ENCODE results near the gene GSG1L.

GSG1L gene

DNA sequence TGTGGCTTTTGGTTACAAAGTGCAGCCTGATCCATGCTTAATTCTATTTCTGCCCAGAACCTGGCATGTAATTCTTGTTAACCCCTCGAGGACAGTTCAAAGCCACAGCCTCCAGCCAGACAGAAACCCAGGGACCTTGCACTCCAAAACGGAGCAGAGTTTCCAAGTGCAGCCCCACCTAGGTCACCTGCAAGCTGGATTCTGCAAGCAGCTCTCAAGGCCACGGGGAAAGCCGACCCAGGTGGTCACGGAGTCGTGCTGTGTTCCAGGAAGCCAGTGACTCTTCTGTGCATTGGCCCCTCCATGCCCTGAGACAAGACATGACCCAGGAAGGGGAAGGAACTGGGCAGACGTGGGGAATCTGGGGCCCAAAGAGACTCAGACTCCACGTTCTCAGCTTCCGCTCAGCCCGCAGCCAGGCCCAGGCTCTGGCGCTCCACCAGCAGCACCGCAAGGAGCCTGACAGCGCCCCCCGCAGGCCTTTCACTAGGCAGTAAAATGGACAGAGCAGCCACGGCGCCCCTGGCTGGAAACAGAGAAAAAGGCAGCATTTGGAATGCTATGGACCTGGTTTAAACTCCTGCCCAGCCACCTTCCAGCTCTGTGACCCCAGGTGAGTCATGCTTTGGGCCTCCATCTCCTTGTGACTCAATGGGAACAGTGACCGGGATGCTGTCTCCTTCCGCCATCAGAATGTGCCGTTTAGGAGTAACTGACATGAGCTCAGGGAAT, 27.3 kb upstream of the GSG1L start:
- no peak for DNase-seq

DNA sequence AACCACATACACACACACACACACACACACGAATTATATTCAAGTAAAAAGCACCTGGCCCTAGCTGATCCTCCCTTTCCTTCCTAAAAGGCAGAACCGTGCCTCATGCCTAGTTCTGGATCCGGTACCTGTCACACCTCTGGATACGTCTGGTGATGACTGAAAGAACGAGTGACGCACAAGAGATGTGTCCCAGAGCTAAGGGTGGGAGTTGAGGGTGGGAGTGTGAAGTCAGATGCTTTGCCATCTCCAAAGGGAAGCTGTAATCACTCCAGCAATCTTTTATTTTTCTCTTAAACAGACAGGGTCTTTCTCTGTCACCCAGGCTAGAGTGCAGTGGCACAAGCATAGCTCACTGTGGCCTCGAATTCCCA, 26.5 kb upstream of the GSG1L start:
- no peak for DNase-seq

DNA sequence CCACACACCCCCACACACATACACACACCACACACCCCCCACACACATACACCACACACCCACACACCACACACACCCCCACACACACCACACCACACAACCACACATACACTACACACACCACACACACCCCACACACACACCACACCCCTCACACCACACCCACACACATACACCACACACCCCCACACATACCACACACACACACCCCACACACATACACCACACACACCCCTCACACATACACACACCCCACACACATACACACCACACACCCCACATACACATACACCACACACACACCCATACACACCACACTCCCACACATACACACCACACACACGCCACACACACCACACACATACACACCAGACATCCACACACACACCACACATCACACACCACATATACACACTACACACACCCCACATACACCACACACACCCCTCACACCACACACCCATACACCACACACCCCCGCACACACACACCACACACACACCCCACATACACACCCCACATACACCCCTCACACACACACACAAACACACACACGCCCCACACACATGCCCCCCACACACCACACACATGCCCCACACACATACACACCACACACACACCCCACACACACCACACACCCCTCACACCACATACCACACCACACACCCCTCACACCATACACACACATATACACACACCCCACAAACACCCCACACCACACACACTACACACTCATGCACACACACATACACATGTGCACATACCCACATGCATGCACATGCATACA, 25.9 kb upstream of the GSG1L start:
- DNase-seq: no peak

DNA sequence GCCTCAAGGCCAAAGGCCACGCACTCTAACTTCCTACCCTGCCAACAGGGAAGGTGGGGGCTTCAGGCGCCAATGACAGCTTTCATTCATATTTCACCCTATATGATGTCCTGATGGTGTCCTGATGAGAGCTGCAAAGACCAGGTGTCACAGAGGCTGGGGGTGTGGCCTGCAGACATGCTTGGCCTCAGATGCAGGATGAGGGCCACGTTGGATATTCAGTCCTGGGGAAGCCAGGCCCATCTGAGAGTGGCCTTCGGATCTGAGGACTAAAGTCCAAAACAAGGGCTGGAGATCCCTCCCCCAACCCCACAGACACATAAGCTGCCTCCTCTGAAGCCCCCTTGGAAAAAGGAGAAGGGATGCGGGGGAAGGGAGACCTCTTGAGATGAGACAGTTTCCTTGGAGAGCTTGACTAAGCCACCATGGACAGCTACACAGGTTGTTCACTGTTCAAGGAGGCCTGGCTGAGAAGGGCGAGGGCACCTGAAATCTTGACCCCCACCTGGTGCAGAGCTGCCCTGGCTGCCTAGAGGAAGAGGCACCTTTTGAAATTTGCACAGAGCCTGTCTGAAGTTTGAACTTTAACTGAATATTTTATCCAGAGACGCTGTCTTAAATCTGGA, 24.3 kb upstream of the GSG1L start:
- no peak for DNase-seq

DNA sequence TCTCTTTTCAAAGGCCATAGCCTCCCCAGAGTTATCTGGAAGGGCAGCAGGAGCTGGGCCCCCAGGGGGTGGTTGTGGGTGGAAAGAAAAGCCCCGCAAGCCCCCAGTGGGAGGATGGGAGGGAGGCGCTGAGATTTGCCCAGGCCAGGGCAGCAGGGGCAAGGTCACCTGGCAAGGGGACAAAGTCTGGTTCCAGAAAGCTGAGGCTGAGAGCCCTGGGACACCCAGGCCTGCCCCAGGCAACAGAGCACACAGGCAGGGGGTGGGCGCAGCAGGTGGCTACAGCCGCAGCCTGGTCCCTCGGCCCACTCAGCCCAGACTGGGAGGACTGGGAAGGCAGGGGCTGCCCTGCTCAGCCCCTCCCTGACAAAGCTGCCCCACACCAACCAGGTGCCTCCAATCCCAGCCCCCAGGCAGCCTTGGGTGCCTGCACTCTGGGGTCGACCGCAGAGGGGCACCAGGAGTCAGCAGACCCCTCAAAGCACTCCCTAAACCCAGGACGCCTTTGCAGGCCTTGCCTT, 23.7 kb upstream of the GSG1L start:
- no peak for DNase-seq

DNA sequence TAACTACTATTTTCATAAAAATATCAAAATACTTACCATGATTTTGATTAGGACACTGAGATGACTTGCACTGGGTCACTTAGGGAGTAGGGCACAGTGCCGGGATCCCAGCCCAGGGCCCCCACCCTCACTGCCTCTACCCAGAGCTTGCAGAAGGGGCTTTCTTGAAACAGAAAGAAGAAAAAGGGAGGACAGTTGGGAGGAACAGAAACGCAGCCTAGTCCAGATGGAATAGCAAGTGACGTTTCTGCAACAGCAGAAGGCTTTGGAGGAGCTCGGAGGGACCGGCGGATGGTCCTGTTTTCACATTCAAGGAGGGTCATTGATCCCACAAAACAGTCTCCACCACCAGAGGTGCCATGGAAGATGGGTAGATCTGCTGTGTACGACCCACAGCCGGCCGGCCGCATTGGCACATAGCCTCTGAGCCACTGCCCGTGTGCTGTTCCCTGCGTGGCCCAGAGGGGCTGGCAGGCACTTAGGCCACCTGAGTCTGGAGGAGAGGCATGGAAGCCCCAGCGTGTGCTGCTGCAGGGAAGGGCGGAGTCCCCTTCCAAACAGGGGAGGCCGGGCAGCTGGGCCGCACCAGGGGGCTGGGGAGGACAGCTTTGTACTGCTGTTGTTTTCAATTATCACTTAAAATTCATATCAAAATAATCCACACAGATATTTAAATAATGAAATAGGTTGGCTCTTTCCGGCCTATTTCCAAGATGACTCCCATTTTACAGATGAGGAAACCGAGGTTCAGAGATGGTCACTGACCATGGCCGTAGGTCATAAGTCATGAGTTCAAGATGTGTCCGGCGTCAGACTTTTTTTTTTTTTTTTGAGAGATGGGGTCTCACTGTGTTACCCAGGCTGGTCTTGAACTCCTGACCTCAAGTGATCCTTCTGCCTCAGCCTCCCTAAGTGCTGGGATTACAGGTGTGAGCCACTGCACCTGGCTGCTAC, 22.9 kb upstream of the GSG1L start:
- DNase-seq: no peak

DNA sequence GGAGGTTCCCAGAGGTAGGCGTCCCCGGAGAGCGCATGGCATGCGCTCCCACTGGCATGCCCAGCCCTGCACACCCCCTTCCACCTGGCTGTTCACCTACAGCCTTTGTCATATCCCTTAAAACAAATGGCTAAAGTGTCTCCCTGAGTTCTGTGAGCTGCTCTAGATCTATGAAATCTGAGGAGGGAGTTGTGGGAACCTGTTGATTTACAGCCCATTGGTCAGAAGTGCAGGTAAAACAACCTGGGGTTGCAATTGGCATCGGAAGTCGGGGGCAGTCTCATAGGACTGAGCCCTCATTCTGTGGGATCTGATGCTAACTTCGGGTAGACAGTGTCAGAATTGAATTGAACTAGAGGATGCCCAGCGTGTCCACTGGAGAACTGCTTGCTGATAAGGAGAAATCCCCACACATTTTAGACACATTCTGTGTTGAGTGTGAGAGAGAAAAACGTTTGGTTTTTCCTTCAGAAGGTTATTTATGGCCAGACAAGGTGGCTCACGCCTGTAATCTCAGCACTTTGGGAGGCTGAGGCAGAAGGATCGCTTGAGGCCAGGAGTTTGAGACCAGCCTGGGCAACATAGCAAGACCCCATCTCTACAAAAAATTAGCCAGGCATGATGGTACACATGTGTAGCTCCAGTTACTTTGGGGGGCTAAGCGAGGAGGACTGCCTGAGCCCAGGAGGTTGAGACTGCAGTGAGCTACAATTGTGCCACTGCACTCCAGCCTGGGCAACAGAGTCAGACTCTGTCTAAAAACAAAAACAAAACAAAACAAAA, 22.1 kb upstream of the GSG1L start:
- no peak for DNase-seq

DNA sequence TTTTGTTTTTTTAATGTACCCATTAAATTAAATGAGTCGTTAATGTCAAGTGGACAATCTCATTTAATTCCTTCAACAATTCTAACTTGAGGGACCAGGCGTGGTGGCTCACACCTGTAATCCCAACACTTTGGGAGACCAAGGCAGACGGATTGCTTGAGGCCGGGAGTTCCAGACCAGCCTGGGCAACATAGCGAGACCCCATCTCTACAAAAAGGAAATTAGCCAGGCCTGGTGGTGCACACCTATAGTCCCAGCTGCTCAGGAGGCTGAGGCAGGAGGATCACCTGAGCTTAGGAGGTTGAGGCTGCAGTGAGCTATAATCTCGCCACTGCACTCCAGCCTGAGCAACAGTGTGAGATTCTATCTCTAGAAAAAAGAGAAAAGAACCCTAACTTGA, 20.7 kb upstream of the GSG1L start:
- no peak for DNase-seq

DNA sequence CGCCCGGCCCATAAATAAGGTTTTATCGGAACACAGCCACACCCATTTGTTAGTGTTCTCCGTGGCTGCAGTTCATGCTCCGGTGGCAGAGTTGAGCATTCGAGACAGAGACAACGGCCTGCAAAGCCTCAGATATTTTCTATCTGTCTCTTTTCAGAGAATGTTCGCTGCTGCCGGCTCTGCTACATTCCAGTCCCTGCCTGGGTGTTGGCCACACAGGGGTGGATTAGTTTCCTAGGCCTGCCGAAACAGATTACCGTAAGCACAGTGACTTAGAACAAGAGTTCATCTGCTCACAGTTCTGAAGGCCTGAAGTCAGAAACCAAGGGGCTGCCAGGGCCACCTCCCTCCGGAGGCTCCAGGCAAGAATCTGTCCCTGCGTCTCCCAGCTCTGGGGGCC, 19.1 kb upstream of the GSG1L start:
- no peak for DNase-seq

DNA sequence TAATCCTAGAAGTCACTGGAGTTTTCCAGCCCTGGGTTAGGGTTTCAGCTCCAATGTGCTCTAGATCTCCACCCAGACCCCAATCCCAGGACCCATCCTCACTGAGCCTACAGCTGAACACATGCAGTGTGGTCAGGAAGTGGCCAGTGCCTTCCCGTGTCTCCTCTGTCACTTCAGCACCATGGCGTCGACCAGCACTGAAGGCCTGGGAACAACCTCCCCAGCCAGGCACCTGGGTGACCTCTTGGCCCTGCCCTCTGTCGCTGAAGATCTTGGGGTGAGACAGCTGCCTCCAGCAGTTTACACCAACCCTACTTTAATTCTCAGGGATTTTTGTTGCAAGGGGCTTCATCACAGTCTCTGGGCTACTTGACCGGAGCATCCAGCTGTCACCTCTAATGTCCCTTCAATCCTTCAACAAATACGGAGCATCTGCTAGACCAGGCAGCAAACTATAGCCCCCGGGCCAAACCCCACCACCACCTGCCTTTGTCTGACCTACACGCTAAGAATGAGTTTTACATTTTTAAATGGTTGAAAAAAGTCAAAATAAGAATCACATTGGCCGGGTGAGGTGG, 18.0 kb upstream of the GSG1L start:
- no peak for DNase-seq

DNA sequence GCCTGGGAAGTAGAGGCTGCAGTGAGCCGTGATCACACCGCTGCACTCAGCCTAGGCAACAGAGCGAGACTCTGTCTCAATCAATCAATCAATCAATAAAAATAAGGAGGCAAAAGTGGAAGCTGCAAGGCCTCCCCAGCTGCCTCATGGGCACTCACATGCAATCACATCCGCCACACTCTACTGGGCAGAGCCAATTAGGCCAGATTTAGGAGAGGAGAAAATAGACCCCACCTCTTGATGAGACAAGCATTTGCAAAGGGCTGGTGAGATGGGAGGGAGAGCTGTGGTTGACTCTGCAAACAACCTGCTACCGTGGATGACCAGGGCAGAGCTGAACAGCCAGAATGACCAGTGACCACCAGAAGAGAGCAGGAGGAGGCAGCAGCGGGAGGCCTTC, 14.7 kb upstream of the GSG1L start:
- DNase-seq: no peak

DNA sequence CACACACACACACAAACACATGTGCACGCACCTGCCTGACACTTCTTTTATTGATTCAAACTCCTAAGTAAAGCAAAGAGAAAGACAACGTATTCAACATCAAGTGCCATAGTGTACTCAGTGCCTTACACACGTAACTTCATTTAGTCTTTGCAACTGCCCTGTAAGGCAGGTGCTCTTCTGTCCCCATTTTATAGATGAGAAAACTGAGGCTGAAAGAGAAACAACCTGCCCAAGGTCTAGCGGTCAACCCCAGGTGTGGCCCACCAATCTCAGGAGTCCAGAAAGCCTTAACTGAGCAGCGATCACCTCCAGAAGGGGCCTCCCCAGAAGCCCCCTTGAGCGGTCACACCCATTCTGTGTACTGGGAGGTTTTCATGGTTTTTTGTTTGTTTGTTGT, 10.3 kb upstream of the GSG1L start:
- no peak for DNase-seq

DNA sequence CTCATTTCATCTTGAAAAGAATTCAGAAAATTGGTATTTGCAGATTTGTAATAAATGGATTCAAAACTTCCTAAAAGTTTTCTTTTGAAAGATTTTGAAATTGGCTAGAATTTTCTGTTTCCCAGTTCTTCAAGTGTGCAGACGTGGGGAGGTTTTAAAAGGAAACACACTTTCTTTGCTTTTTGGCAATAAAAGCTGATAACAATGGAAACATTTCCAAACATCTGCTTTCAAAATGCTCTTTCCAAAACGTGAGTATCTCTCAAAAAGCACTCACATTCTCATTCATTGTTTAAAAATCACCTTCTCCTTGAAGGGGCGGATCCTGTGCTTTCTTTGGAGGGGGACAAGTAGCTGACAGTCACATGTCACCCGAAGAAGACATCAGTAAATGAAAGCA, 8.6 kb upstream of the GSG1L start:
- no peak for DNase-seq

DNA sequence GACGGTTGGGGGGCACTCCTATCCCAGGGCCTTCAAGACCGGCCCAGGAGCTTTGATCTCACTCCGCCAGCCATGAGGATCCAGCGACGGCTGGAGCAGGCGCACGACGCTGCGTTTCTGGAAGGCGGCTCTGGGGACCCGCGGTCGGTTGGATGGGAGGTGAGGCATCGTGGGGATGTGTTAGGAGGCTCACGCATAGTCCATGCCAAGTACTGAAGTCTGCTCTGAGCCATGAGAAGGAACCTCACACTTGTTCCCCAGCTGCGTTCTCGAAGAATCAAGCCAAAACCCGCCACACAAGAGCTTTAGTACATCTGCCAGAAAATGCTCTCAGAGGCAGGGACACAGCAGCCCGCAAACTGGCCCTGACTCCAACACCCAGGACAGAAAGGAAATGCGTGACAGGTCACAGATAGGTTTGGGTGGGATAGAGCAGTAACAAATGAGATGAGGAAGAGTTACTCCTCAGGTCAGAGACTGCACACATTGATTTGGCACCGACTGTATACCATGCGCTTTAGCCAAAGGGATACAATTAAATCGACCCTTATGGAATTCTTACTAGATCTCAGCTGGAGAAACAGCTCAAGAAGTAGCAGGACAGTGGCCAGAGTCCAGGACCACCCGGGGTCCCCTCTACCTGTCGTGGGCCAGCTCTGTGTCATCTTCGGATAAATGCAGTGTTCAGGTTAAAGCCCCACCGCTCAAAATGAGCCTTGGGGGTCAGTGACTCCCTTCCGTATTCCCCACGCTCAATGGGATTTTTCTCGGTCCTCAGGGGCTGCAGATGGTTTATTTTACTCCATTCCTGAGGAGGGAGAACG, 6.7 kb upstream of the GSG1L start:
- no peak for DNase-seq

DNA sequence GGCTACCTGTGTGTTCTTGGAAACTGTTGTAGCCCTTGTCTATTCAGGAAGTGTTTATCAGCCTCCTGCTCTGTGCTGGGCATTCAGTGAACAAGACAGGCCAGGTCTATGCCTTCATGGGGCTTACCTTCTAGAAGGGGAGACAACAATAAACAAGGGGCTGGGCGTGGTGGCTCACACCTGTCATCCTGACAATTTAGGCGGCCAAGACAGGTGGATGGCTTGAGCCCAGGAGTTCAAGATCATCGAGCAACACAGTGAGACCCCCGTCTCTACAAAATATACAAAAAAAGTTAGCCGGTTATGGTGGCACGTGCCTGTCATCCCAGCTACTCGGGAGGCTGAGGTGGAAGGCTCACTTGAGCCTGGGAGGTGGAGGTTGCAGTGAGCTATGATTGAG, 5.5 kb upstream of the GSG1L start:
- no peak for DNase-seq

DNA sequence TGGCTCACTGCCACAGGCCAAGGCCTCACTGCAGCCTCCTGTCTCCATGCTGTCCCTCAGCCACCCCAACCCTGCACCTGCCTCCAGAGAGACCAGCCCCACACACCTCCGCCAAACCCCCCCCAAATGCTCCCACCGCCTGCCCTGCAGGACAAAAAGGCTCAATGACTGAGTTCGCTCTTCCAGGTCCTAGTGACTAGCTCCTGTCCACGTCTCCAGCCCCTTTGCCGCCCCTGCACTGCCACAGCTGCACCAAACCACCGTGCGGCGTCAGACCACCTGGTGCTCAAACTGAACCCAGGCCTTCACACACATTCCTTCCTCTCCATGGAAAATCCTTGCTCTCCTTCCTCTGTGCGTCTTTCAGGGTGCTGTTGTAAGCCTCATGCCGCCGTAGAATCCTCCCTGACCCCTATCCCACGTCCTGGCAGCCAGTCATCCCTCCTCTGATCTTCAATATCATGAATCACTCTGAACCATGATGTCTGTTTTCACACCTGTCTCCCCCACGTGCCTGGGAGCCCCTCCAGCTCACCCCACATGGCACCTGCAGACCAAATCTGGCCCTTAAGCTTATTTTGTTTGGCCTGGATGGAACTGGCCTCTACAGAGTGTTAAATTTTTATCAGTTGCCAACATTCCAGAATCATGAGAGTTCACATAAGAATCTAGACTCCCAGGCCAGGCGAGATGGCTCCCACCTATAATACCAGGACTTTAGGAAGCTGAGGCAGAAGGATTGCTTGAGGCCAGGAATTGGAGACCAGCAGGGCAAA, 4.3 kb upstream of the GSG1L start:
- DNase-seq: no peak

DNA sequence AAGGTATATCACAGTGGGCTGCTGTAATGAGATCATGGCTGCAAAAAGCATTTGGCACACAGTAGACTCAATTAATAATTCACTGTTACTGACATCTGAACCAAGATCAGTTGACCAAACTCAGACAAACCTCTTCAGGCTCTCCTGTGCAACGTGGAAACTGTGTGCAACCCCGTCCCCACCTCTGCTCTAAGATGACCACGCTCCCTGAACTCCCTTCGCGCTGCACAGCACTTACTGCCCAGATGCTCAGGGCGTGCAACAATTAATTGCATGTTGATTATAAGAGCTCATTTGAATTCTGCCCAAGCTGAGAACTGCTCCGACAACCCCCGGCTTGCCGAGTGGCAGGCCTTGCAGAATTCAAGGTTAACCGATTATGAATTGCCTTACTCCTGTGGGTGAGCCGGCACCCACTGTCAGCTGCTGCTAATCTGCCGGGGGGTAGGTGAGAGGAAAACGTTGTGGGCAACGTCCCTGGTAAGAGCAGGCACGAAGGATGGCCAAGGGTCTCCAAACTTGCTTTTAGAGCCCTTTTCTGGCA, 1.3 kb upstream of the GSG1L start:
- DNase-seq: no peak

DNA sequence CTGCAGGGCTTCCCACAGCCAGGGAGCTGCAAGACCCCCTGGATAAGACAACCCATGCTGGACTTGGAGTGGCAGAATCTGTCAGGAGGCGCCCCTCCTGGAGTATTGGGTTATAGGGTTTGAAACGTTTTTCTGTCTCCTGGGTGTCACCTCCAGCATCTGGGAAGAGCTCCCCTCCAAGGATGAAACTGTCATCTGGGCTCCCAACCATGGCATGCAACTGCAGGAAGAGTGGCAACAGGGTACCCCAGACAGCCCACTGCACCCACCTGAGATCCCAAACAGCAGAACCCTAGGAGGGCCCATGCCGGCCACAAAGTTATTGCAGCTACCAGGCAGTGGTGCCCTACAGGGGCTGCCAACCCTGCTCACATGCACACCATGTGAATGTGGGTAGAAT, 636 bp upstream of the GSG1L start:
- DNase-seq: no peak

DNA sequence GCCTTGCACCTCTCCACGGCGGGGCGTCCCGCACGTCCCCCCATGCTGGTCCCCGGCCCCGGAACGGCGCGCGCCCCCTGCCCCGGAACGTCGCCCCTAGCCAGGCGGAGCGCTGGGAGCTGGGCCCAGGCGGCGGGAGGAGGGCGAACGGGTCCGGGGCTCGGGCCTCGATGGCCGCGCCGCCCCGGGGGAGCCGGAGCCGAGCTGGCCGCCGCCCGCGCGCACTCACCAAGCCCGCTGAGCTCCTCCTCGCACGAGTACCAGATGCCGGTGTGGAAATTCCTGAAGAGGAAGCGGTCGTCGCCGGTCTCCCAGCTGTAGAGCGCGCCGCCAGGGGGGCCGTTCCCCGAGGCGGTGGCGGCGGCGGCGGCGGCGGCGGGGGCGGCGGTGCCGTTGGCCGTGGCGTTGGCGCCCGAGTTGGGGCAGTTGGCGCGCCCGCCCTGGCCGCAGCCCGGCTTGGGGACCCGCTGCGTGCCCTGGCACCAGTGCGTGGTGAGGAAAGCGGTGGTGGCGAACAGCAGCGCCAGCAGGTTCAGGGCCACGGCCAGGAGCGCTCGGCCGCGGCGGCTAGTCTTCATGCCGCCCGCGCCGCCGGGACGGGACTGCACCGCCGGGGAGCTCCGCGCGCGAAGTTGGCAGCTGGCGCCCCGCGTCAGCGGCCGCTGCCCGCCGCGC, 530 bp downstream of the GSG1L start:
- DNase-seq: no peak

Data from GOT3 (cell line).